ENCODE measurements around the gene TRAPPC2L.

Gene TRAPPC2L

DNA sequence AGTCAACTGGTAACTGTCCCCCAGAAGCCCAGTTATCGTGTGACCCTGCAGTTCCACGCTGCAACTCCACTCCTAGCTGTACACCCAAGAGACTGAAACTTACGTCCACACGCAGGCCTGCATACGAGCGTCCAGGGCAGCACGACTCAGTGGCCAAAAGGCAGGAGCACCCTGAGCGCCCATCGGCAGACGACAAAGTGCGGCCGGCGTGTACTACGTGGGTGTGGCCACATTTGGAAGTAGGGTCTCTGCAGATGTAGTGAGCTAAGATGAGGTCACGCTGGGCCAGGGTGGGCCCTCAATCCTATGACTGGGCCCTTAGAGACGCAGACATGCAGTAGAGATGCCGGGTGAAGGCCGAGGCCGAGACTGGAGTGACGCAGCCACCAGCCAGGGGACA lies 13.7 kb upstream of the TRAPPC2L start:
- TF ChIP-seq TEAD4 (IDR thresholded peaks at IDR 0.05) (no peak), MAX (IDR thresholded peaks at IDR 0.05) (no peak), FOXM1 (IDR thresholded peaks at IDR 0.05; ENCODE audit: borderline replicate concordance, low read depth) (no peak), TCF12 (IDR thresholded peaks at IDR 0.05; ENCODE audit: low read depth) (no peak), TAF1 (IDR thresholded peaks at IDR 0.05; ENCODE audit: low read depth) (no peak), USF1 (IDR thresholded peaks at IDR 0.05) (no peak)

- TF ChIP-seq CREB1 (IDR thresholded peaks at IDR 0.05; ENCODE audit: low read depth) (no peak), USF1 (IDR thresholded peaks at IDR 0.05) (no peak)
Observed at GRCh38 chr16:88844419-88845036, 12.4 kb upstream of the TRAPPC2L start.

GRCh38 chr16:88846088-88846487 lies 10.8 kb upstream of the TRAPPC2L start:
- TF ChIP-seq, protein P1, sequence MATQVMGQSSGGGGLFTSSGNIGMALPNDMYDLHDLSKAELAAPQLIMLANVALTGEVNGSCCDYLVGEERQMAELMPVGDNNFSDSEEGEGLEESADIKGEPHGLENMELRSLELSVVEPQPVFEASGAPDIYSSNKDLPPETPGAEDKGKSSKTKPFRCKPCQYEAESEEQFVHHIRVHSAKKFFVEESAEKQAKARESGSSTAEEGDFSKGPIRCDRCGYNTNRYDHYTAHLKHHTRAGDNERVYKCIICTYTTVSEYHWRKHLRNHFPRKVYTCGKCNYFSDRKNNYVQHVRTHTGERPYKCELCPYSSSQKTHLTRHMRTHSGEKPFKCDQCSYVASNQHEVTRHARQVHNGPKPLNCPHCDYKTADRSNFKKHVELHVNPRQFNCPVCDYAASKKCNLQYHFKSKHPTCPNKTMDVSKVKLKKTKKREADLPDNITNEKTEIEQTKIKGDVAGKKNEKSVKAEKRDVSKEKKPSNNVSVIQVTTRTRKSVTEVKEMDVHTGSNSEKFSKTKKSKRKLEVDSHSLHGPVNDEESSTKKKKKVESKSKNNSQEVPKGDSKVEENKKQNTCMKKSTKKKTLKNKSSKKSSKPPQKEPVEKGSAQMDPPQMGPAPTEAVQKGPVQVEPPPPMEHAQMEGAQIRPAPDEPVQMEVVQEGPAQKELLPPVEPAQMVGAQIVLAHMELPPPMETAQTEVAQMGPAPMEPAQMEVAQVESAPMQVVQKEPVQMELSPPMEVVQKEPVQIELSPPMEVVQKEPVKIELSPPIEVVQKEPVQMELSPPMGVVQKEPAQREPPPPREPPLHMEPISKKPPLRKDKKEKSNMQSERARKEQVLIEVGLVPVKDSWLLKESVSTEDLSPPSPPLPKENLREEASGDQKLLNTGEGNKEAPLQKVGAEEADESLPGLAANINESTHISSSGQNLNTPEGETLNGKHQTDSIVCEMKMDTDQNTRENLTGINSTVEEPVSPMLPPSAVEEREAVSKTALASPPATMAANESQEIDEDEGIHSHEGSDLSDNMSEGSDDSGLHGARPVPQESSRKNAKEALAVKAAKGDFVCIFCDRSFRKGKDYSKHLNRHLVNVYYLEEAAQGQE (IDR thresholded peaks at IDR 0.05; ENCODE audit: low read depth), result no peak
- no peak for TF ChIP-seq ZBTB7A (IDR thresholded peaks at IDR 0.05; ENCODE audit: low read depth)
- no peak for TF ChIP-seq NFIC (IDR thresholded peaks at IDR 0.05)
- no peak for TF ChIP-seq TEAD4 (IDR thresholded peaks at IDR 0.05)
- no peak for TF ChIP-seq CEBPB (IDR thresholded peaks at IDR 0.05)
- TF ChIP-seq CREB1 (IDR thresholded peaks at IDR 0.05; ENCODE audit: low read depth), result no peak
- no peak for TF ChIP-seq USF1 (IDR thresholded peaks at IDR 0.05)

GRCh38 chr16:88847654-88848053 lies 9.3 kb upstream of the TRAPPC2L start:
- TF ChIP-seq TAF1 (IDR thresholded peaks at IDR 0.05; ENCODE audit: low read depth) (no peak), RAD21 (IDR thresholded peaks at IDR 0.05; ENCODE audit: low read depth) (no peak), MAX (IDR thresholded peaks at IDR 0.05) (no peak), USF1 (IDR thresholded peaks at IDR 0.05) (no peak), YY1 (IDR thresholded peaks at IDR 0.05; ENCODE audit: low read depth) (no peak), CEBPB (IDR thresholded peaks at IDR 0.05) (no peak), TEAD4 (IDR thresholded peaks at IDR 0.05) (no peak), TCF12 (IDR thresholded peaks at IDR 0.05; ENCODE audit: low read depth) (no peak), EGR1 (IDR thresholded peaks at IDR 0.05) (no peak), ZBTB7A (IDR thresholded peaks at IDR 0.05; ENCODE audit: low read depth) (no peak), CREB1 (IDR thresholded peaks at IDR 0.05; ENCODE audit: low read depth) (no peak)
- TF ChIP-seq, protein P1 (IDR thresholded peaks at IDR 0.05; ENCODE audit: low read depth), result no peak

DNA sequence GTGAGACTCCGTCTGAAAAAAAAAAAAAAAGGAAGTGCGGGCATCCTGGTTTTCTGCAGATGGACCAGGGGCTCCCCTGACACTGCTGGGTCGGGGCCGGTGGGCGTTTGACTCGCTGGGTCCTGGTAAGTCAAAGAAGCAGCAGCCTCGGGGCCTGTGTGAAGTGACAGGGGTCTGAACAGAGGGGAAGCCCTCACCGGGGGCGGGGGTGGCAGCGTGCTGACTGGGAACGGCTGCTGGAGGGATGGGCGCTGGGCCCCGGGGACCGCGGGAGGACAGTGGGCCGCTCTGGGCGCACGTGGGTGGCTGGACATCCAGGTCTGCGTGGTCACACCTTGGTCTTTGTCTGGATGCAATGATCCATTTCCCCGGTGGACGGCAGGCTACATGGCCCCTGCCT lies 8.4 kb upstream of the TRAPPC2L start:
- TF ChIP-seq ZBTB7A (IDR thresholded peaks at IDR 0.05; ENCODE audit: low read depth) (no peak), MAX (IDR thresholded peaks at IDR 0.05) (no peak), CREB1 (IDR thresholded peaks at IDR 0.05; ENCODE audit: low read depth) (no peak)
- TF ChIP-seq, protein P1 (IDR thresholded peaks at IDR 0.05; ENCODE audit: low read depth), result no peak
